K562 (cell line): Measurements from ENCODE around the gene EXTL1. TPM values are rescaled to one million over a fixed set of nuclear protein-coding genes. Genes with fewer than 3 reads are reported as not detected.

Experiments
- ATF1 ChIP-seq, 2 experiments: fragments of 450-650 bp in 1 of 2; IDR thresholded peaks; 2 replicates each; pipeline ENCODE4 v1.6.1; 2016; ENCODE audit warnings: missing compliant biosample characterization in 1 of 2, missing genetic modification characterization in 1 of 2
- EP300 ChIP-seq: IDR thresholded peaks from 2 replicates; pipeline ENCODE4 v1.6.1; 2012; ENCODE audit warnings: low read length, improper control_type of control experiment
- ETS2 ChIP-seq: IDR thresholded peaks from 2 replicates; pipeline ENCODE4 v1.6.1; 2016; ENCODE audit warnings: borderline replicate concordance, missing genetic modification characterization, mild to moderate bottlenecking, moderate library complexity, missing compliant biosample characterization; ENCODE audit not compliant: poor library complexity, severe bottlenecking
- ILK ChIP-seq: fragments of 450-650 bp; IDR thresholded peaks from 2 replicates; pipeline ENCODE4 v1.6.1; 2016; ENCODE audit warnings: missing genetic modification characterization, low read depth, mild to moderate bottlenecking, missing compliant biosample characterization, moderate library complexity, borderline replicate concordance
- KDM5B ChIP-seq: fragments of 200-600 bp; sonication (generic); IDR thresholded peaks from 2 replicates; pipeline ENCODE4 v1.6.1; 2012; ENCODE audit warnings: low read depth, mild to moderate bottlenecking, moderate library complexity, low read length, control low read depth, inconsistent platforms; ENCODE audit not compliant: insufficient replicate concordance
- KLF13 ChIP-seq: fragments of 450-650 bp; IDR thresholded peaks from 2 replicates; pipeline ENCODE4 v1.6.1; 2016; ENCODE audit warnings: missing genetic modification characterization, low read depth, mild to moderate bottlenecking, missing compliant biosample characterization, moderate library complexity, borderline replicate concordance
- MAZ ChIP-seq, 2 experiments: fragments of 450-650 bp in 1 of 2; sonication (generic) in 1 of 2; formaldehyde crosslinking; IDR thresholded peaks in 1 of 2; conservative IDR thresholded peaks in 1 of 2; 2 replicates each; pipeline versions ENCODE4 v1.4.0 to v1.5.0; 2020; ENCODE audit warnings: mild to moderate bottlenecking in 1 of 2, missing genetic modification reagents in 1 of 2
- MCM5 ChIP-seq: fragments of 450-650 bp; IDR thresholded peaks from 2 replicates; pipeline ENCODE4 v1.6.1; 2016; ENCODE audit warnings: low read depth
- MYNN ChIP-seq, 2 experiments: sonication (generic); formaldehyde crosslinking in 1 of 2; IDR thresholded peaks; 2 replicates each; pipeline versions ENCODE4 v1.5.0 to v1.6.1; 2016 to 2020; ENCODE audit warnings: antibody characterized with exemption in 1 of 2, missing genetic modification reagents in 1 of 2
- RHOXF2B ChIP-seq: fragments of 250-450 bp; sonication (Bioruptor Pico); conservative IDR thresholded peaks from 2 replicates; pipeline ENCODE4 v1.5.1; 2021
- SAFB ChIP-seq: fragments of 200-400 bp; formaldehyde crosslinking; IDR thresholded peaks from 2 replicates; pipeline ENCODE4 v1.6.1; 2017; ENCODE audit warnings: low read depth, low read length, borderline replicate concordance
- SNRNP70 ChIP-seq: fragments of 200-400 bp; formaldehyde crosslinking; optimal IDR thresholded peaks from 2 replicates; pipeline ENCODE3; 2017; ENCODE audit warnings: low read depth, low read length
- TRIM28 ChIP-seq: fragments of 450-650 bp; IDR thresholded peaks from 2 replicates; pipeline ENCODE4 v1.6.1; 2017
- U2AF2 ChIP-seq: fragments of 200-400 bp; formaldehyde crosslinking; optimal IDR thresholded peaks from 2 replicates; pipeline ENCODE3; 2017; ENCODE audit warnings: low read depth, mild to moderate bottlenecking, low read length
- ZBTB12 ChIP-seq: fragments of 250-450 bp; sonication (Bioruptor Pico); IDR thresholded peaks from 2 replicates; pipeline ENCODE4 v1.4.0; 2020
- ZBTB43 ChIP-seq: sonication (generic); formaldehyde crosslinking; IDR thresholded peaks from 2 replicates; pipeline ENCODE4 v1.8.0; 2023; ENCODE audit warnings: mild to moderate bottlenecking, missing genetic modification reagents
- ZMIZ1 ChIP-seq, 2 experiments: fragments of 150-350 bp in 1 of 2; IDR thresholded peaks; 2 replicates each; pipeline ENCODE4 v1.6.1; 2012 to 2016; ENCODE audit warnings: low read depth in 2 of 2, low read length in 2 of 2, mild to moderate bottlenecking in 1 of 2, moderate library complexity in 1 of 2
- ZNF140 ChIP-seq: fragments of 250-450 bp; sonication (Bioruptor Pico); IDR thresholded peaks from 2 replicates; pipeline ENCODE4 v1.8.0; 2021; ENCODE audit warnings: moderate library complexity, mild to moderate bottlenecking, inconsistent platforms
- ZNF79 ChIP-seq: fragments of 250-450 bp; sonication (Bioruptor Pico); IDR thresholded peaks from 2 replicates; pipeline ENCODE4 v1.4.0; 2020; ENCODE audit warnings: low read depth, mild to moderate bottlenecking, moderate library complexity
- ZNF830 ChIP-seq: fragments of 250-450 bp; sonication (Bioruptor Pico); IDR thresholded peaks from 2 replicates; pipeline ENCODE4 v1.5.0; 2021; ENCODE audit warnings: mild to moderate bottlenecking
- polyA plus RNA-seq, 8 experiments: library from polyadenylated mRNA; depleted of rRNA in 4 of 8; stranded (reverse) in 5 of 8; unstranded in 3 of 8; fragments of >200 nt; fragmentation: Nextera tagmentation in 2 of 8; fragmentation: Illumina TruSeq in 1 of 8; extraction: Ambion mirVana in 2 of 8; extraction: Trizol in 1 of 8; gene quantifications; 2 replicates each; pipeline versions ENCODE4 v1.2.1 to v1.2.3, GENCODE V29; 2011 to 2014; ENCODE audit warnings: inconsistent platforms in 1 of 8, missing spikeins in 1 of 8
- total RNA-seq, 7 experiments: library from RNA; depleted of rRNA in 6 of 7; stranded (reverse); fragments of >200 nt in 6 of 7; fragmentation: Illumina TruSeq in 2 of 7; extraction: Trizol in 2 of 7; gene quantifications; 2 replicates each; pipeline versions ENCODE4 v1.2.1 to v1.2.3, GENCODE V29; 2011 to 2021; ENCODE audit warnings: low replicate concordance in 1 of 7
- TF ChIP-seq, protein P1 (sequence below): sonication (generic); formaldehyde crosslinking; IDR thresholded peaks from 2 replicates; pipeline ENCODE4 v1.9.0; 2022; ENCODE audit warnings: mild to moderate bottlenecking, missing genetic modification reagents

The EXTL1 gene
- total and polyA plus RNA-seq, 9 of the 15 experiments (the other 6 are each of a cell fraction or from before 2014, with no cell fraction given): 0.04 to 0.23 (median 0.08) TPM; not detected in 3

GRCh38 chr1:26070296-26070962 is 48.9 kb downstream of the EXTL1 start (continued):
- TF ChIP-seq ILK (tag) (no peak), ZNF140 (CRISPR knock-in tag) (no peak), MCM5 (no peak), KLF13 (tag) (no peak; the same call in 1 of the 2 replicates), ZBTB43 (CRISPR knock-in tag) (no peak), RHOXF2B (0 out of 2 replicates have a peak, but pooled peaks have one; percentile 56), TRIM28 (peak; percentile 80), U2AF2 (no peak), KDM5B (no peak), ZMIZ1 (IDR thresholded peaks at IDR 0.05; ENCODE audit: low read depth in 2 of 2, low read length in 2 of 2) (peak in 1 of 2 experiments; percentile 94; a peak in 2 of 4 replicates), SAFB (no peak), ATF1 (CRISPR knock-in tag; IDR thresholded peaks at IDR 0.05) (no peak), ATF1 (tag; IDR thresholded peaks at IDR 0.05) (peak; percentile 91), MYNN (IDR thresholded peaks at IDR 0.05) (peak; percentile 60), MYNN (CRISPR knock-in tag; IDR thresholded peaks at IDR 0.05) (no peak), ZNF79 (CRISPR knock-in tag) (no peak), ZNF830 (no peak), SNRNP70 (no peak), ZBTB12 (CRISPR knock-in tag) (no peak; the same call in 1 of the 2 replicates), EP300 (peak; percentile 98), ETS2 (tag) (no peak), MAZ (CRISPR knock-in tag; conservative IDR thresholded peaks at IDR 0.05 in 1 of 2, IDR thresholded peaks at IDR 0.05 in 1 of 2) (peak in 1 of 2 experiments; percentile 65; a peak in 3 of 4 replicates)
- TF ChIP-seq, protein P1, sequence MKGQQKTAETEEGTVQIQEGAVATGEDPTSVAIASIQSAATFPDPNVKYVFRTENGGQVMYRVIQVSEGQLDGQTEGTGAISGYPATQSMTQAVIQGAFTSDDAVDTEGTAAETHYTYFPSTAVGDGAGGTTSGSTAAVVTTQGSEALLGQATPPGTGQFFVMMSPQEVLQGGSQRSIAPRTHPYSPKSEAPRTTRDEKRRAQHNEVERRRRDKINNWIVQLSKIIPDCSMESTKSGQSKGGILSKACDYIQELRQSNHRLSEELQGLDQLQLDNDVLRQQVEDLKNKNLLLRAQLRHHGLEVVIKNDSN (CRISPR knock-in tag): no peak
